Mucosa of rectum (tissue), 2 donors: ENCODE data around the gene SEMA3D.

Source experiments
- H3K27ac ChIP-seq, 2 donors: one replicate each; pipeline ENCODE4 v1.7.0; 2013; ENCODE audit warnings: inconsistent platforms in 2 of 2, low read depth in 2 of 2, low read length in 2 of 2
- H3K27me3 ChIP-seq, 2 donors: one replicate each; pipeline ENCODE4 v1.7.0; 2013; ENCODE audit warnings: low read length in 2 of 2; ENCODE audit not compliant: control insufficient read depth in 2 of 2, insufficient read depth in 2 of 2
- H3K36me3 ChIP-seq, 2 donors: one replicate each; pipeline ENCODE4 v1.7.0; 2013; ENCODE audit warnings: low read length in 2 of 2; ENCODE audit not compliant: control insufficient read depth in 2 of 2, insufficient read depth in 2 of 2
- H3K4me1 ChIP-seq, 2 donors: one replicate each; pipeline ENCODE4 v1.7.0; 2013; ENCODE audit warnings: low read length in 2 of 2, mild to moderate bottlenecking in 1 of 2; ENCODE audit not compliant: control insufficient read depth in 2 of 2, insufficient read depth in 2 of 2
- H3K4me3 ChIP-seq, 2 donors: one replicate each; pipeline ENCODE4 v1.7.0; 2013; ENCODE audit warnings: low read length in 2 of 2
- H3K9ac ChIP-seq, 2 donors: one replicate each; pipeline ENCODE4 v1.7.0; 2013; ENCODE audit warnings: low read length in 2 of 2, low read depth in 1 of 2, mild to moderate bottlenecking in 1 of 2
- H3K9me3 ChIP-seq, 2 donors: one replicate each; pipeline ENCODE4 v1.7.0; 2013; ENCODE audit warnings: low read length in 2 of 2; ENCODE audit not compliant: control insufficient read depth in 2 of 2
- donor health status: healthy.
- donor health status: Normal muscosa, but diverticular disease.

Gene SEMA3D

GRCh38 chr7:85054306-85054705 is 132.6 kb downstream of the SEMA3D start:
- no peak overlapping the region for H3K4me3 ChIP-seq
- H3K9ac ChIP-seq = no peak overlapping the region
- no peaks in the 10 kb centered on the region for H3K9me3 ChIP-seq
- H3K4me1 ChIP-seq = no peaks in the 10 kb centered on the region
- H3K36me3 ChIP-seq = no peaks in the 10 kb centered on the region
- no peak overlapping the region for H3K27ac ChIP-seq
- no peaks in the 10 kb centered on the region for H3K27me3 ChIP-seq

GRCh38 chr7:85052894-85053293 is 134.0 kb downstream of the SEMA3D start:
- Histone ChIP-seq H3K4me3 (no peak overlapping the region), H3K9me3 (no peaks in the 10 kb centered on the region), H3K27ac (no peak overlapping the region), H3K9ac (no peak overlapping the region), H3K36me3 (no peaks in the 10 kb centered on the region), H3K27me3 (no peaks in the 10 kb centered on the region), H3K4me1 (no peaks in the 10 kb centered on the region)

- H3K9me3 ChIP-seq = no peaks in the 10 kb centered on the region
- no peak overlapping the region for H3K4me3 ChIP-seq
- no peak overlapping the region for H3K27ac ChIP-seq
- H3K9ac ChIP-seq = no peak overlapping the region
- no peaks in the 10 kb centered on the region for H3K27me3 ChIP-seq
- H3K4me1 ChIP-seq = no peaks in the 10 kb centered on the region
- no peaks in the 10 kb centered on the region for H3K36me3 ChIP-seq
These were observed 134.7 kb downstream of the SEMA3D start for GRCh38 chr7:85052056-85052737.

GRCh38 chr7:85046534-85046933 is 140.3 kb downstream of the SEMA3D start:
- H3K27ac ChIP-seq = no peak overlapping the region

GRCh38 chr7:85041605-85042216 is 145.1 kb downstream of the SEMA3D start:
- Histone ChIP-seq H3K4me1 (no peaks in the 10 kb centered on the region), H3K27ac (no peak overlapping the region), H3K36me3 (no peaks in the 10 kb centered on the region), H3K9ac (no peak overlapping the region), H3K9me3 (no peaks in the 10 kb centered on the region), H3K4me3 (no peak overlapping the region), H3K27me3 (no peaks in the 10 kb centered on the region)

More at GRCh38 chr7:85046534-85046933, 140.3 kb downstream of the SEMA3D start:
- no peaks in the 10 kb centered on the region for H3K9me3 ChIP-seq
- no peaks in the 10 kb centered on the region for H3K27me3 ChIP-seq
- H3K4me3 ChIP-seq = no peak overlapping the region
- no peaks in the 10 kb centered on the region for H3K4me1 ChIP-seq
- H3K9ac ChIP-seq = no peak overlapping the region
- no peaks in the 10 kb centered on the region for H3K36me3 ChIP-seq

- Histone ChIP-seq H3K27me3 (no peaks in the 10 kb centered on the region), H3K4me3 (no peak overlapping the region), H3K27ac (no peak overlapping the region), H3K9ac (no peak overlapping the region), H3K4me1 (no peaks in the 10 kb centered on the region), H3K9me3 (no peaks in the 10 kb centered on the region), H3K36me3 (no peaks in the 10 kb centered on the region)
These were observed 147.5 kb downstream of the SEMA3D start for GRCh38 chr7:85039196-85039923.

GRCh38 chr7:85038466-85038865 is 148.4 kb downstream of the SEMA3D start:
- Histone ChIP-seq H3K9ac (no peak overlapping the region), H3K27ac (no peak overlapping the region), H3K36me3 (no peaks in the 10 kb centered on the region), H3K4me3 (no peak overlapping the region), H3K27me3 (no peaks in the 10 kb centered on the region), H3K9me3 (no peaks in the 10 kb centered on the region), H3K4me1 (no peaks in the 10 kb centered on the region)

- peaks cover 0 to 2% of the 10 kb centered on the region in 2 donors for H3K36me3 ChIP-seq
These were observed 153.6 kb downstream of the SEMA3D start for GRCh38 chr7:85033263-85033662.

GRCh38 chr7:85031475-85031874 is 155.4 kb downstream of the SEMA3D start:
- no peaks in the 10 kb centered on the region for H3K27me3 ChIP-seq
- no peaks in the 10 kb centered on the region for H3K9me3 ChIP-seq
- no peak overlapping the region for H3K4me3 ChIP-seq
- H3K36me3 ChIP-seq = peaks cover 0 to 2% of the 10 kb centered on the region in 2 donors
- H3K4me1 ChIP-seq = no peaks in the 10 kb centered on the region
- H3K27ac ChIP-seq = no peak overlapping the region
- no peak overlapping the region for H3K9ac ChIP-seq

More at GRCh38 chr7:85033263-85033662, 153.6 kb downstream of the SEMA3D start:
- no peak overlapping the region for H3K27ac ChIP-seq
- H3K27me3 ChIP-seq = no peaks in the 10 kb centered on the region
- H3K9ac ChIP-seq = no peak overlapping the region
- no peak overlapping the region for H3K4me3 ChIP-seq
- H3K9me3 ChIP-seq = no peaks in the 10 kb centered on the region
- H3K4me1 ChIP-seq = no peaks in the 10 kb centered on the region

GRCh38 chr7:85030893-85031292 is 156.0 kb downstream of the SEMA3D start:
- Histone ChIP-seq H3K27ac (no peak overlapping the region), H3K9me3 (no peaks in the 10 kb centered on the region)

More at GRCh38 chr7:85030893-85031292, 156.0 kb downstream of the SEMA3D start:
- H3K27me3 ChIP-seq = no peaks in the 10 kb centered on the region
- H3K9ac ChIP-seq = no peak overlapping the region
- H3K36me3 ChIP-seq = peaks cover 0 to 2% of the 10 kb centered on the region in 2 donors
- H3K4me3 ChIP-seq = no peak overlapping the region
- no peaks in the 10 kb centered on the region for H3K4me1 ChIP-seq
